ENCODE measurements around the gene PLEKHM3. TPM values are rescaled to one million over a fixed set of nuclear protein-coding genes. Genes with fewer than 3 reads are reported as not detected.

The PLEKHM3 gene
- total and polyA plus RNA-seq, 2 experiments from 2014 or later = 3.9 to 8.8 TPM

DNA sequence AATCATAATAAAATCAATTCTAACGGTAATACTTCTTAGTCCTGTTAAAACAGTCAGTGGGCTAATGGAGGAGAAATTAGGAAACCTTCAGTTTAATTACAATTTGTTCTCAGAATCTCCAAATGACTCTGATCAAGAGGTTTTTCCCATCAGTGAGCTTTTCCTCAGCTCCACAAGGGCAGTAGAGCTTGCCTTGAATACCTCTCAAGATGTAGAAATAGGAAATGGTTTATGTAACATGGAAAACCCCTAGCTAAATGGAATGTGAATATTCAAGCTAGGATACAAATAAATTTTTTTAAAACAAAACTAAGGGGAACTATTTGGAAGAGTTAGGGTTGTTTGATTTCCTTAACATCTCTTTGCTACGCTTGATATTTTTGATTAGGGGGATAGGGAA is 87.5 kb downstream of the PLEKHM3 start:
- peaks cover 42% of the 10 kb centered on the region for H3K4me1 Mint-ChIP-seq
- H3K36me3 ChIP-seq (ENCODE audit: insufficient read depth) = no peaks in the 10 kb centered on the region
- no peaks in the 10 kb centered on the region for H3K79me2 ChIP-seq (replicated peaks; ENCODE audit: insufficient read depth)
- no peak overlapping the region for H3K4me2 ChIP-seq
- ATAC-seq = no peak
- no peaks in the 10 kb centered on the region for H3K9me3 Mint-ChIP-seq
- H4K20me1 ChIP-seq (replicated peaks; ENCODE audit: insufficient read depth) = no peaks in the 10 kb centered on the region
- no peak overlapping the region for H2AFZ ChIP-seq
- DNase-seq (ENCODE audit: low spot score) = no peak
- no peaks in the 10 kb centered on the region for H3K9me2 ChIP-seq (ENCODE audit: insufficient read depth)
- H3K4me3 ChIP-seq = no peak overlapping the region
- H3K27me3 Mint-ChIP-seq (ENCODE audit: insufficient read depth, low read depth, poor library complexity) = peaks cover 4% of the 10 kb centered on the region
- H3K27me3 ChIP-seq (ENCODE audit: insufficient read depth) = no peaks in the 10 kb centered on the region
- no peak overlapping the region for H3K4me3 Mint-ChIP-seq
- no peaks in the 10 kb centered on the region; the same call in 1 of the 2 replicates for H3F3A ChIP-seq (replicated peaks; ENCODE audit: low read depth)
- peaks cover 30% of the 10 kb centered on the region for H3K4me1 ChIP-seq (ENCODE audit: insufficient read depth)
- no peaks in the 10 kb centered on the region for H3K36me3 Mint-ChIP-seq (ENCODE audit: low read depth)
- H3K27ac Mint-ChIP-seq = no peak overlapping the region
- TF ChIP-seq, protein P1, sequence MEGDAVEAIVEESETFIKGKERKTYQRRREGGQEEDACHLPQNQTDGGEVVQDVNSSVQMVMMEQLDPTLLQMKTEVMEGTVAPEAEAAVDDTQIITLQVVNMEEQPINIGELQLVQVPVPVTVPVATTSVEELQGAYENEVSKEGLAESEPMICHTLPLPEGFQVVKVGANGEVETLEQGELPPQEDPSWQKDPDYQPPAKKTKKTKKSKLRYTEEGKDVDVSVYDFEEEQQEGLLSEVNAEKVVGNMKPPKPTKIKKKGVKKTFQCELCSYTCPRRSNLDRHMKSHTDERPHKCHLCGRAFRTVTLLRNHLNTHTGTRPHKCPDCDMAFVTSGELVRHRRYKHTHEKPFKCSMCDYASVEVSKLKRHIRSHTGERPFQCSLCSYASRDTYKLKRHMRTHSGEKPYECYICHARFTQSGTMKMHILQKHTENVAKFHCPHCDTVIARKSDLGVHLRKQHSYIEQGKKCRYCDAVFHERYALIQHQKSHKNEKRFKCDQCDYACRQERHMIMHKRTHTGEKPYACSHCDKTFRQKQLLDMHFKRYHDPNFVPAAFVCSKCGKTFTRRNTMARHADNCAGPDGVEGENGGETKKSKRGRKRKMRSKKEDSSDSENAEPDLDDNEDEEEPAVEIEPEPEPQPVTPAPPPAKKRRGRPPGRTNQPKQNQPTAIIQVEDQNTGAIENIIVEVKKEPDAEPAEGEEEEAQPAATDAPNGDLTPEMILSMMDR (conservative IDR thresholded peaks at IDR 0.05; ENCODE audit: low read depth in 2 of 2) = no peak
- TF ChIP-seq CREB1 (CRISPR knock-in tag; IDR thresholded peaks at IDR 0.05; ENCODE audit: low read depth) (no peak), NANOG (IDR thresholded peaks at IDR 0.05; ENCODE audit: borderline replicate concordance) (no peak), EZH2 (IDR thresholded peaks at IDR 0.05; ENCODE audit: low read depth, unreplicated experiment) (no peak), EZH2phosphoT487 (IDR thresholded peaks at IDR 0.05; ENCODE audit: unreplicated experiment) (no peak)
- TF ChIP-seq, protein P2, sequence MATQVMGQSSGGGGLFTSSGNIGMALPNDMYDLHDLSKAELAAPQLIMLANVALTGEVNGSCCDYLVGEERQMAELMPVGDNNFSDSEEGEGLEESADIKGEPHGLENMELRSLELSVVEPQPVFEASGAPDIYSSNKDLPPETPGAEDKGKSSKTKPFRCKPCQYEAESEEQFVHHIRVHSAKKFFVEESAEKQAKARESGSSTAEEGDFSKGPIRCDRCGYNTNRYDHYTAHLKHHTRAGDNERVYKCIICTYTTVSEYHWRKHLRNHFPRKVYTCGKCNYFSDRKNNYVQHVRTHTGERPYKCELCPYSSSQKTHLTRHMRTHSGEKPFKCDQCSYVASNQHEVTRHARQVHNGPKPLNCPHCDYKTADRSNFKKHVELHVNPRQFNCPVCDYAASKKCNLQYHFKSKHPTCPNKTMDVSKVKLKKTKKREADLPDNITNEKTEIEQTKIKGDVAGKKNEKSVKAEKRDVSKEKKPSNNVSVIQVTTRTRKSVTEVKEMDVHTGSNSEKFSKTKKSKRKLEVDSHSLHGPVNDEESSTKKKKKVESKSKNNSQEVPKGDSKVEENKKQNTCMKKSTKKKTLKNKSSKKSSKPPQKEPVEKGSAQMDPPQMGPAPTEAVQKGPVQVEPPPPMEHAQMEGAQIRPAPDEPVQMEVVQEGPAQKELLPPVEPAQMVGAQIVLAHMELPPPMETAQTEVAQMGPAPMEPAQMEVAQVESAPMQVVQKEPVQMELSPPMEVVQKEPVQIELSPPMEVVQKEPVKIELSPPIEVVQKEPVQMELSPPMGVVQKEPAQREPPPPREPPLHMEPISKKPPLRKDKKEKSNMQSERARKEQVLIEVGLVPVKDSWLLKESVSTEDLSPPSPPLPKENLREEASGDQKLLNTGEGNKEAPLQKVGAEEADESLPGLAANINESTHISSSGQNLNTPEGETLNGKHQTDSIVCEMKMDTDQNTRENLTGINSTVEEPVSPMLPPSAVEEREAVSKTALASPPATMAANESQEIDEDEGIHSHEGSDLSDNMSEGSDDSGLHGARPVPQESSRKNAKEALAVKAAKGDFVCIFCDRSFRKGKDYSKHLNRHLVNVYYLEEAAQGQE (IDR thresholded peaks at IDR 0.05; ENCODE audit: unreplicated experiment) = no peak
- H3K27ac ChIP-seq (ENCODE audit: low read depth) = no peak overlapping the region

DNA sequence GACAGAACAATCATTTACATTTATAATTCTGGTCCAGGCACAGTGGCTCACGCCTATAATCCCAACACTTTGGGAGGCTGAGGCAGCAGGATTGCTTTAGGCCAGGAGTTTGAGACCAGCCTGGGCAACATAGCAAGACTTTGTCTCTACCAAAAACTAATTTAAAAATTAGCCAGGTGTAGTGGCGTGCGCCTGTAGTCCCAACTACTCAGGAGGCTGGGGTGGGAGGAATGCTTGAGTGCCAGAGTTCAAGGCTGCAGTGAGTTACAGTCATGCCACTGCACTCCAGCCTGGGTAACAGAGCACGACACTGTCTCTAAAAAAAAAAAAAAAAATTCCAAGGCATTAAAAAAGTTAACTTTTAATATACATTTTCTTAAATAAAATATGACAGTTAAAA is 88.1 kb downstream of the PLEKHM3 start:
- Mint-ChIP-seq H3K27ac (no peak overlapping the region), H3K27me3 (ENCODE audit: insufficient read depth, low read depth, poor library complexity) (peaks cover 4% of the 10 kb centered on the region), H3K9me3 (no peaks in the 10 kb centered on the region), H3K4me3 (no peak overlapping the region), H3K4me1 (peaks cover 45% of the 10 kb centered on the region), H3K36me3 (ENCODE audit: low read depth) (no peaks in the 10 kb centered on the region)
- Histone ChIP-seq H3K9me2 (ENCODE audit: insufficient read depth) (no peaks in the 10 kb centered on the region), H3K79me2 (replicated peaks; ENCODE audit: insufficient read depth) (no peaks in the 10 kb centered on the region), H3K4me1 (ENCODE audit: insufficient read depth) (peaks cover 30% of the 10 kb centered on the region), H3F3A (replicated peaks; ENCODE audit: low read depth) (no peaks in the 10 kb centered on the region; the same call in 1 of the 2 replicates), H3K27ac (ENCODE audit: low read depth) (no peak overlapping the region), H2AFZ (no peak overlapping the region), H4K20me1 (replicated peaks; ENCODE audit: insufficient read depth) (no peaks in the 10 kb centered on the region), H3K27me3 (ENCODE audit: insufficient read depth) (no peaks in the 10 kb centered on the region), H3K4me3 (no peak overlapping the region), H3K4me2 (no peak overlapping the region), H3K36me3 (ENCODE audit: insufficient read depth) (no peaks in the 10 kb centered on the region)
- no peak for TF ChIP-seq ZNF114 (CRISPR knock-in tag; IDR thresholded peaks at IDR 0.05)
- DNase-seq (ENCODE audit: low spot score) (no peak), ATAC-seq (no peak)

Data from GM23338 (cell line).